ENCODE data around the gene DHX9. TPM values are rescaled to one million over a fixed set of nuclear protein-coding genes. Genes with fewer than 3 reads are reported as not detected.

DHX9 gene
- total and polyA plus RNA-seq, 9 of the 15 experiments (the other 6 are each of a cell fraction or from before 2014, with no cell fraction given): 100 to 409 (median 294) TPM

DNA sequence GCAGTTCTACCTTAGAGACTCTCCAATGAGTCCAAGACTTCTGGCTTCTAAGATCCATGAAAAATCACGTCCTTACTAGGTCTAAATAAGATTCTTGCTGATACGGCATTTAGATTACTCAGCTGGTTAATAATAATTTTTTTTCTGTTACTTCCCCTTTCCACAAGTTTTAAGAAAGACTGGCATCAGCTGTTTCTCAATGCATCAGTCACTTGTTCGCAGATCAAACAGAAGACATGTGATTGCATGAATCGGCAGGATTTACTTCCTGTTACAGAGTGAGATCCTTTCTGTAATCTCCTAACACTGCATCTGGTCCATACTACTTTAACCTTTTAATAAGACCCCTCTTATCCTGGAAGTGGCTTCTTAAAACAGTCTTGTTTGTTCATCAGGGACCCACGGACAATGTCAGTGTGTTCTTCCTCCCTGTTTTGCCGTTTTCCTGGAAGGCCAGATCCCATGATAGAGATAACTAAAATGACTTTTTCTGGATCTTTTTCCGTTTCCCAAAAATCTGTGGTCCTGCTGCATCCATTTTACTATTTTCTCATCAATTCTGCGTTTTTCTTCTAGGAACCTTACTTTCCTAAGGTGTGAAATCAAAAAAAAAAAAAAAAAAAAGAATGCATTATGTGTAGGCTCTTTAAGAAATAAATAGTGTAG is 43.5 kb upstream of the DHX9 start (continued):
- TF ChIP-seq, protein P1, sequence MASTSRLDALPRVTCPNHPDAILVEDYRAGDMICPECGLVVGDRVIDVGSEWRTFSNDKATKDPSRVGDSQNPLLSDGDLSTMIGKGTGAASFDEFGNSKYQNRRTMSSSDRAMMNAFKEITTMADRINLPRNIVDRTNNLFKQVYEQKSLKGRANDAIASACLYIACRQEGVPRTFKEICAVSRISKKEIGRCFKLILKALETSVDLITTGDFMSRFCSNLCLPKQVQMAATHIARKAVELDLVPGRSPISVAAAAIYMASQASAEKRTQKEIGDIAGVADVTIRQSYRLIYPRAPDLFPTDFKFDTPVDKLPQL (IDR thresholded peaks at IDR 0.05; ENCODE audit: extremely low read depth, insufficient read length): no peak
- TF ChIP-seq SNRNP70 (optimal IDR thresholded peaks at IDR 0.05; ENCODE audit: low read depth, low read length) (no peak), CXXC5 (CRISPR knock-in tag; IDR thresholded peaks at IDR 0.05) (peak; percentile 46), HMG20B (CRISPR knock-in tag; IDR thresholded peaks at IDR 0.05) (0 out of 2 replicates have a peak, but pooled peaks have one; percentile 37), E2F3 (CRISPR knock-in tag; IDR thresholded peaks at IDR 0.05) (no peak), SMARCA4 (IDR thresholded peaks at IDR 0.05) (peak; percentile 80), NFIX (CRISPR knock-in tag; IDR thresholded peaks at IDR 0.05; ENCODE audit: low read depth) (no peak), SRSF1 (IDR thresholded peaks at IDR 0.05; ENCODE audit: low read depth, low read length) (no peak), SREBF2 (CRISPR knock-in tag; IDR thresholded peaks at IDR 0.05) (no peak), KLF6 (CRISPR knock-in tag; IDR thresholded peaks at IDR 0.05; ENCODE audit: borderline replicate concordance) (no peak)
- TF ChIP-seq, protein P2, sequence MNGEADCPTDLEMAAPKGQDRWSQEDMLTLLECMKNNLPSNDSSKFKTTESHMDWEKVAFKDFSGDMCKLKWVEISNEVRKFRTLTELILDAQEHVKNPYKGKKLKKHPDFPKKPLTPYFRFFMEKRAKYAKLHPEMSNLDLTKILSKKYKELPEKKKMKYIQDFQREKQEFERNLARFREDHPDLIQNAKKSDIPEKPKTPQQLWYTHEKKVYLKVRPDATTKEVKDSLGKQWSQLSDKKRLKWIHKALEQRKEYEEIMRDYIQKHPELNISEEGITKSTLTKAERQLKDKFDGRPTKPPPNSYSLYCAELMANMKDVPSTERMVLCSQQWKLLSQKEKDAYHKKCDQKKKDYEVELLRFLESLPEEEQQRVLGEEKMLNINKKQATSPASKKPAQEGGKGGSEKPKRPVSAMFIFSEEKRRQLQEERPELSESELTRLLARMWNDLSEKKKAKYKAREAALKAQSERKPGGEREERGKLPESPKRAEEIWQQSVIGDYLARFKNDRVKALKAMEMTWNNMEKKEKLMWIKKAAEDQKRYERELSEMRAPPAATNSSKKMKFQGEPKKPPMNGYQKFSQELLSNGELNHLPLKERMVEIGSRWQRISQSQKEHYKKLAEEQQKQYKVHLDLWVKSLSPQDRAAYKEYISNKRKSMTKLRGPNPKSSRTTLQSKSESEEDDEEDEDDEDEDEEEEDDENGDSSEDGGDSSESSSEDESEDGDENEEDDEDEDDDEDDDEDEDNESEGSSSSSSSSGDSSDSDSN (IDR thresholded peaks at IDR 0.05; ENCODE audit: borderline replicate concordance in 1 of 2, low read depth in 2 of 2, low read length in 2 of 2): no peak
- TF ChIP-seq, protein P3, sequence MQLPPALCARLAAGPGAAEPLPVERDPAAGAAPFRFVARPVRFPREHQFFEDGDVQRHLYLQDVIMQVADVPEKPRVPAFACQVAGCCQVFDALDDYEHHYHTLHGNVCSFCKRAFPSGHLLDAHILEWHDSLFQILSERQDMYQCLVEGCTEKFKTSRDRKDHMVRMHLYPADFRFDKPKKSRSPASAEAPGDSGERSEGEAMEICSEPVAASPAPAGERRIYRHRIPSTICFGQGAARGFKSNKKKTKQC (CRISPR knock-in tag; IDR thresholded peaks at IDR 0.05): no peak
- TF ChIP-seq, protein P4, sequence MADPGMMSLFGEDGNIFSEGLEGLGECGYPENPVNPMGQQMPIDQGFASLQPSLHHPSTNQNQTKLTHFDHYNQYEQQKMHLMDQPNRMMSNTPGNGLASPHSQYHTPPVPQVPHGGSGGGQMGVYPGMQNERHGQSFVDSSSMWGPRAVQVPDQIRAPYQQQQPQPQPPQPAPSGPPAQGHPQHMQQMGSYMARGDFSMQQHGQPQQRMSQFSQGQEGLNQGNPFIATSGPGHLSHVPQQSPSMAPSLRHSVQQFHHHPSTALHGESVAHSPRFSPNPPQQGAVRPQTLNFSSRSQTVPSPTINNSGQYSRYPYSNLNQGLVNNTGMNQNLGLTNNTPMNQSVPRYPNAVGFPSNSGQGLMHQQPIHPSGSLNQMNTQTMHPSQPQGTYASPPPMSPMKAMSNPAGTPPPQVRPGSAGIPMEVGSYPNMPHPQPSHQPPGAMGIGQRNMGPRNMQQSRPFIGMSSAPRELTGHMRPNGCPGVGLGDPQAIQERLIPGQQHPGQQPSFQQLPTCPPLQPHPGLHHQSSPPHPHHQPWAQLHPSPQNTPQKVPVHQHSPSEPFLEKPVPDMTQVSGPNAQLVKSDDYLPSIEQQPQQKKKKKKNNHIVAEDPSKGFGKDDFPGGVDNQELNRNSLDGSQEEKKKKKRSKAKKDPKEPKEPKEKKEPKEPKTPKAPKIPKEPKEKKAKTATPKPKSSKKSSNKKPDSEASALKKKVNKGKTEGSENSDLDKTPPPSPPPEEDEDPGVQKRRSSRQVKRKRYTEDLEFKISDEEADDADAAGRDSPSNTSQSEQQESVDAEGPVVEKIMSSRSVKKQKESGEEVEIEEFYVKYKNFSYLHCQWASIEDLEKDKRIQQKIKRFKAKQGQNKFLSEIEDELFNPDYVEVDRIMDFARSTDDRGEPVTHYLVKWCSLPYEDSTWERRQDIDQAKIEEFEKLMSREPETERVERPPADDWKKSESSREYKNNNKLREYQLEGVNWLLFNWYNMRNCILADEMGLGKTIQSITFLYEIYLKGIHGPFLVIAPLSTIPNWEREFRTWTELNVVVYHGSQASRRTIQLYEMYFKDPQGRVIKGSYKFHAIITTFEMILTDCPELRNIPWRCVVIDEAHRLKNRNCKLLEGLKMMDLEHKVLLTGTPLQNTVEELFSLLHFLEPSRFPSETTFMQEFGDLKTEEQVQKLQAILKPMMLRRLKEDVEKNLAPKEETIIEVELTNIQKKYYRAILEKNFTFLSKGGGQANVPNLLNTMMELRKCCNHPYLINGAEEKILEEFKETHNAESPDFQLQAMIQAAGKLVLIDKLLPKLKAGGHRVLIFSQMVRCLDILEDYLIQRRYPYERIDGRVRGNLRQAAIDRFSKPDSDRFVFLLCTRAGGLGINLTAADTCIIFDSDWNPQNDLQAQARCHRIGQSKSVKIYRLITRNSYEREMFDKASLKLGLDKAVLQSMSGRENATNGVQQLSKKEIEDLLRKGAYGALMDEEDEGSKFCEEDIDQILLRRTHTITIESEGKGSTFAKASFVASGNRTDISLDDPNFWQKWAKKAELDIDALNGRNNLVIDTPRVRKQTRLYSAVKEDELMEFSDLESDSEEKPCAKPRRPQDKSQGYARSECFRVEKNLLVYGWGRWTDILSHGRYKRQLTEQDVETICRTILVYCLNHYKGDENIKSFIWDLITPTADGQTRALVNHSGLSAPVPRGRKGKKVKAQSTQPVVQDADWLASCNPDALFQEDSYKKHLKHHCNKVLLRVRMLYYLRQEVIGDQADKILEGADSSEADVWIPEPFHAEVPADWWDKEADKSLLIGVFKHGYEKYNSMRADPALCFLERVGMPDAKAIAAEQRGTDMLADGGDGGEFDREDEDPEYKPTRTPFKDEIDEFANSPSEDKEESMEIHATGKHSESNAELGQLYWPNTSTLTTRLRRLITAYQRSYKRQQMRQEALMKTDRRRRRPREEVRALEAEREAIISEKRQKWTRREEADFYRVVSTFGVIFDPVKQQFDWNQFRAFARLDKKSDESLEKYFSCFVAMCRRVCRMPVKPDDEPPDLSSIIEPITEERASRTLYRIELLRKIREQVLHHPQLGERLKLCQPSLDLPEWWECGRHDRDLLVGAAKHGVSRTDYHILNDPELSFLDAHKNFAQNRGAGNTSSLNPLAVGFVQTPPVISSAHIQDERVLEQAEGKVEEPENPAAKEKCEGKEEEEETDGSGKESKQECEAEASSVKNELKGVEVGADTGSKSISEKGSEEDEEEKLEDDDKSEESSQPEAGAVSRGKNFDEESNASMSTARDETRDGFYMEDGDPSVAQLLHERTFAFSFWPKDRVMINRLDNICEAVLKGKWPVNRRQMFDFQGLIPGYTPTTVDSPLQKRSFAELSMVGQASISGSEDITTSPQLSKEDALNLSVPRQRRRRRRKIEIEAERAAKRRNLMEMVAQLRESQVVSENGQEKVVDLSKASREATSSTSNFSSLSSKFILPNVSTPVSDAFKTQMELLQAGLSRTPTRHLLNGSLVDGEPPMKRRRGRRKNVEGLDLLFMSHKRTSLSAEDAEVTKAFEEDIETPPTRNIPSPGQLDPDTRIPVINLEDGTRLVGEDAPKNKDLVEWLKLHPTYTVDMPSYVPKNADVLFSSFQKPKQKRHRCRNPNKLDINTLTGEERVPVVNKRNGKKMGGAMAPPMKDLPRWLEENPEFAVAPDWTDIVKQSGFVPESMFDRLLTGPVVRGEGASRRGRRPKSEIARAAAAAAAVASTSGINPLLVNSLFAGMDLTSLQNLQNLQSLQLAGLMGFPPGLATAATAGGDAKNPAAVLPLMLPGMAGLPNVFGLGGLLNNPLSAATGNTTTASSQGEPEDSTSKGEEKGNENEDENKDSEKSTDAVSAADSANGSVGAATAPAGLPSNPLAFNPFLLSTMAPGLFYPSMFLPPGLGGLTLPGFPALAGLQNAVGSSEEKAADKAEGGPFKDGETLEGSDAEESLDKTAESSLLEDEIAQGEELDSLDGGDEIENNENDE (IDR thresholded peaks at IDR 0.05; ENCODE audit: low read depth, low read length): no peak

Measured in K562 (cell line).